ENCODE measurements around the gene SCMH1.
"Not testable (repeated sequence)": the region's sequence is repeated elsewhere in the genome, so short reads cannot be mapped to it uniquely, and the experiment has no call there.

Gene SCMH1

DNA sequence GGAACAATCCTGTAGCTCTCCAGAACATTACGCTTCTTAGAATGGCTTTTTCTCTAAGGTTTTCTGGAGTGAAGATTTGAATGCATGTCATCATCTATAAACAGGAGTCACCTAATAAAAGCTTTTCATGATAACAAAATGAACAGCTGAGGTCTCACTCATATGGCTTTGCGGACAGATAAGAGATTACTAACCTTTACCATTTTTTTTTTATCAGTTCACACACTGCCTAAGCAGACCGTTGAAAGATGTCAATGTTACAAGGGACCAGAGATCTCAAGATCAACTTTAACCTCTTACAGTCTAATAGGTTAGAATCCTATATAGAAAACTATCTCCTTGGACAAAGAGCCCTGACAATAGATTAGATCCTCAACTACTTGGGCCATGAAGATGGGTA, 41.4 kb downstream of the SCMH1 start:
- DNase-seq, result no peak

DNA sequence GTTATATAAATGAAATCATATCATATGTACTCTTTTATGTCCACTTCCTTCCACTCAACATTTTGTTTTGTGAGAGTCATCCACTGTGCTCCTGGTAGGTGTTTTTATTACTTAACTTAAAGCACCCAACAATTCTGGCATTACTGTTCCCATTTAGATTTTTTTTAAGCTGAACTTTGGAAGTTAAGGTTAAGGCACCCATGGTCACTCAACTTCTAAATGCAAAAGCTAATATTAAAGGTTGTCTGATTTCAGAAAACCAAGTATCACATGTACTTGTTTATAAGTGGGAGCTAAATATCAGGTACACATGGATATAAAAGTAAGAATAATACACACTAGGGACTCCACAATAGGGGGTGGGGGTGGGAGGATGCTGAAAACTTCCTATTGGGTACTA, 42.7 kb downstream of the SCMH1 start:
- DNase-seq, result no peak

DNA sequence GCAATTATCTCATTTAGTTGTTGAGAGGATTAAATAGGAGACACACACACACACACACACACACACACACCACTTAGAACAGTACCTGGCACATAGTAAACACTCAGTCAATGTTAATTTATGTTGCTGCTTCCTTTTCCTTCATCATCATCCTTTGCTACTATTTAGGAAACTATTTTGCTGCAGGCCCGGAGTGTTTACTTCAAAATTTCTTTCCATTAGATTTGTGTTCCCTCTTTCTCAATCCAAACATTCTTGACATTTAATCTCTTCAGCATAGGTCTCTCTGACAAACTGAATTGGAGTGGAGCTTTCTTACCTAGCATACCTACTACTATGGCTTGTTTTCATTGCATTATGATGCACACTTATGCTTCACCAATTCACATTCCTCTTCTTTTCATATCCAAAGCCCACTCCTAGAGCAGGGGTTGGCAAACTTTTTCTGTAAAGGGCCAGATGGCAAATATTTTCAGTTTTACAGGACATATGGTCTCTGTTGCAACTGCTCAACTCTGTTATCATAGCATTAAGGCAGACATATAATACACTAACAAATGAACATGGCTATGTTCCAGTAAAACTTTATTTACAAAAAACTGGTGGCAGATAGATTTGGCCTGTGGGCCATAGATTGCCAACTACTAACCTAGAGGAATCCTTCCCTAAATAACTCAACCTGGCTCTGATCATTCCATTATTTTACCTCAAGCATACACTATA, 49.5 kb downstream of the SCMH1 start:
- no peak for DNase-seq

DNA sequence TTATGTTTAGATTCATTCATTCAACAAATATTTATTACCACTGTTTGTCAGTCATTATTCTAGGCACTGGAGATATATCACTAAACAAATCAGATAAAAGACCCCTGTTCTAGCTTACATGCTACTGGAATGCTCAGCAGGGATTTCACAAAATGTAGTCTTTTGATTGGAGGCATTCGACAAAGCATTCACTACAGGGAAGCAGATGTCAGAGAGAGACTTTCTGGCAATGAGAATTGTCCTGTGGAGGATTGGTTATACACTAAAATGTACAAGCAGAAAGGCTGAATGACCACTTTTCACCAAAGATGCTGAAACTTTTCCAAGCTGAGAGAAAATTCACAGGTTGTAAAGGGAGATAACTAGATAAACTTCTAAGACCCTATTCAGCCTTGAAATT, 57.7 kb downstream of the SCMH1 start:
- DNase-seq, result no peak

DNA sequence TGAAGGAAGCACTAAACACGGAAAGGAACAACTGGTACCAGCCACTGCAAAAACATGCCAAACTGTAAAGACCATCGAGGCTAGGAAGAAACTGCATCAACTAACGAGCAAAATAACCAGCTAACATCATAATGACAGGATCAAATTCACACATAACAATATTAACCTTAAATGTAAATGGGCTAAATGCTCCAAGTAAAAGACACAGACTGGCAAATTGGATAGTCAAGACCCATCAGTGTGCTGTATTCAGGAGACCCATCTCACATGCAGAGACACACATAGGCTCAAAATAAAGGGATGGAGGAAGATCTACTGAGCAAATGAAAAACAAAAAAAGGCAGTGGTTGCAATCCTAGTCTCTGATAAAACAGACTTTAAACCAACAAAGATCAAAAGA, 63.9 kb downstream of the SCMH1 start:
- not testable (repeated sequence) for DNase-seq

DNA sequence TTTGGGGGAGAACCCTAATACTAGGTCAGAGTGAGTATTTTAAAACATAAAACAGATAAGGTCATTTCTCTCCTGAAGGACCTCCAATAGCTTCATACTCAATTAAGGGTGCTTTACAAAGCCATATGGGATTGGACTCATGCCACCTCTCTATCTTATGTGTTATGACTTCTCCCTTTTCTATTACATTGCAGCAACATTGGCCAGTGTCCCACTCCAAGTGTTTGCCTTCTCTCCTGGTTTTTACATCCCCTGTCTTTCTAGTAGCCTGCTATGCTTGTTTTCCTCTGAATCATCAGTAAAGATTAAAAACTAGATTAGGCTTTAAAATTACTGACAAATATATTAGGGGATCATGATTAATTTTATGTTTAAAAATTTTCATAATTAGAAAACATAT, 66.6 kb downstream of the SCMH1 start:
- no peak for DNase-seq

DNA sequence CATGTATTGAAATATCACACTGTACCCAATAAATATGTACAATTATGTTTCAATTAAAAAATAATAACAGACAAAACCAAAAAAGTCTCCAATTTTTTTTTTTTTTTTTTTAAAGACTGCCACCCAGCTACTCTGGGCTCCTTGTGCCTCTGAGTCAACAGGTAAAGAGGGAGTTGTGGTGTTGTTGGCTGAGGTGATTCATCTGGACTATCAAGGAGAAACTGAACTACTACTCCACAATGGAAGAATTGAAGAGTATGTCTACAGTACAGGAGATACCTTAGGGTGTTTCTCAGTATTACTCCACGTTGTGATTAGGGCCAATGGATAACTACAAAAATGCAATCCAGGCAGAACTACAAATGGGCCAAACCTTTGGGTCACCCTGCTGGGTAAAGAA, 67.9 kb downstream of the SCMH1 start:
- DNase-seq, result peak; percentile 24

DNA sequence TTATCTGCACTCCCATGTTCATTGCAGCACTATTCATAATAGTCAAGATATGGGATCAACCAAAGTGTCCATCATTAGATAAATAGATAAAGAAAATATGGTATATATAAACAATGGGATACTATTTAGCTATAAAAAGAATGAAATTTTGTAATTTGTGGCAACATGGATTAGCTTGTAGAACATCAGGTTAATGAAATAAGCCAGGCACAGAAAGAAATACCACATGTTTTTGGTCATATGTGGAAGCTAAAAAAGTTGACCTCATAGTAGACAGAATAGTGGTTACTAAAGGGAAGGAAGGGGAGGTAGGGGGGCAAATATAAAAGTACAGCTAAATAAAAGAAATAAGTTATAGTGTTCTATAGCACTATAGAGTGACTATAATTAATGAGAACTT, 68.5 kb downstream of the SCMH1 start:
- no peak for DNase-seq

DNA sequence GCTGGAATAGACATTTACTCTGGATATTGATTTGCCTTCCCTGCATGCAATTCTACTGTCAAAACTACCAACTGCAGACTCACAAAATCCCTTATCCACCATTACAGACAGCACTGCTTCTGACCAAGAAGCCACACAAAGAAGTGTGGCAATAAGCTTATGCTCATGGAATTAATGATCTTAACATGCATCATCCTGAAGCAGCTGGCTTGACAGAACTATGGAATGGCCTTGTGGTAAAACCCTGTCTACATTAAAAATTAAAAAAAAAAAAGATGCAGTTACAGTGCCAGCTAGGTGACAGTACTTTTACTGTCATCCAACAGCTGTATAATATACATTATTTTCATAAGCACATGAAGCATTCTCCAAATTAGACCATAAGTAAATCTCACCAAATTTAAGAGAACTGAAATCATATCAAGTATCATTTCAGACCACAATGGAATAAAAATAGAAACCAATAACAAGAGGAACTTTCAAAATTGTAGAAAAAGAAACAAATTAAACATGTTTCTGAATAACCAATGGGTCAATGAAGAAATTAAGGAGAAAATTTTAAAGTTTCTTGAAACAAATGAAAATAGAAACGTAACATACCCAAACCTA, 70.7 kb downstream of the SCMH1 start:
- DNase-seq, result no peak

DNA sequence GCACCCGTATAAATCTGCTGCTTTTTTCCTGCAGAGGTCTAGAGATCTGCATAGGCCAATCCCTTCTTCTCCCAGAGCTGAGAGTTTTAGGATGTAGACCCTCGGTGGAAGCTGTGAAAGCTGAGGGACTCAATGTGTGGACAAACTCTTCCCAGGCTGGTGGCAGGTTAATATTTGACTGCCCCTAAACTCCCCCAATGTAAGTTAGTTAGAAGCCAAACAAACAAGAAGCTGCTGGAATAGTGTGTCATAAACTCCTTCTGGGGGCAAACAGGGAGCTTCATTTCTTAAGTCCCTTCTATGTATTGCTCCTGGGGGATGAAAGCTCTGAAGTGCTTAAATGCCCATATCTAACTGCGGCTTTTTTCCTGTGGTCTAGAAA, 72.3 kb downstream of the SCMH1 start:
- DNase-seq, result no peak

DNA sequence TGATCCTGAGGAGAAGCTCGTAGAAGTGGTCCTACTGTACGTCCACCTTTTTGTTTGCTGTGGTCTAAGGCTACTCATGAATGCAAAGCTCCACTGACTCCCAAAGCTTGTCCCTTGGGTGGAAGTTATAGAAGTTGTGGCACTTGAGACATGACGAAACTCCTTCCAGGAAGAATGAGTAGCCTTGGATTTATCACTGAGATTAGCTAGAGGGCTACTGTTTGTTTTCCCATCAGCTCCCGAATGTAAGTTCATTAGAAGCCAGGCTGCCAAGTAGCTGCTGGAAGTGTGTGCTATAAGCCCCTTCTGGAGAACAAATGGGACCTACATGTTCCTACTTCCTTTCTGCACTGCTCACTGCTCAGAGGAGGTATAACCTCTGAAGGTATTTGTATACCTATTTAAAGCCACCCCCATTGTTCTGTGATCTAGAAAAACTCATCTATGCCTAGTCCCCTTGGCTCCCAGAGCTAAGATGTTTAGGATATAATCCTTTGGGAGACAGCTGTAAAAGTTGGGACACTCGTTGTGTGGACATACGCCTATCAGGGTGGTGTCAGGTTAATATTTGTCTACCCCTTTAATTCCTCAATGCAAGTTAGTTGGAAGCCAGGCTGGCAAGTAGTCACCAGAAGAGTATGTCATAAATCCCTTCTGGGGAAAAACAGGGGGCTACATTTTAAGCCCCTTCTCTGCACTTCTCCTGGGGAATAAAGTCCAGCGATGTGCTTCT, 72.9 kb downstream of the SCMH1 start:
- no peak for DNase-seq

DNA sequence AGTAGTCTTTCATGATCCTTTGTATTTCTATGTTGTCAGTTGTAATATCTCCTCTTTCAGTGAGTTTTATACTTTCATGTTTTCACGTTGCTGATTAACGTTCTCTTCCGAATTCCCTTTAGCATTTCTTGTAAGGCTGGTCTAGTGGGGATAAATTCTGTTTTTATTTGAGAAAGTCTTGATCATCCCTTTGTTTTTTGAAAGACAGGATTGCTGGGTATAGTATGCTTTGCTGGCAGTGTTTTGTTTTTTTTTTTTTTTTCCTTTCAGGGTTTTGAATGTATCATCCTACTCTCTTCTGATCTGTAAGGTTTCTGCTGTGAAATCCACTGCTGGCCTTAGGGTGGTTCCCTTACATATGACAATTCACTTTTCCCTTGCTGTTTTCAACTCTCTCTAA, 74.4 kb downstream of the SCMH1 start:
- no peak for DNase-seq

DNA sequence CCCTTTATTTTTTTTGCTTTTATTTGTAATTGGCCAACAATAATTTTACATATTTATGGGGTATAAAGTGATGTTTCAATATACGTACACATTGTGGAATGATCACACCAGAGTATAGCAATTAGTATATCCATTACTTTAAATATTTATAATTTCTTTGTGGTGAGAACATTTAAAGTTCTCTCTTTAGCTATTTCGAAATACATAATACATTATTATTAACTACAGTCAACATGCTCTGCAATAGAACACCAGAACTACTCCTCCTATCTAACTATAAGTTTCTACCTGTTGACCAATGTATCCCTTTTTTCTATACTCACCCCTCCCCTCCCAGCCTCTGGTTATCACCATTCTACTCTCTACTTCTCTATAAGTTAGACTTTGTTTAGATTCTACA, 77.4 kb downstream of the SCMH1 start:
- no peak for DNase-seq

DNA sequence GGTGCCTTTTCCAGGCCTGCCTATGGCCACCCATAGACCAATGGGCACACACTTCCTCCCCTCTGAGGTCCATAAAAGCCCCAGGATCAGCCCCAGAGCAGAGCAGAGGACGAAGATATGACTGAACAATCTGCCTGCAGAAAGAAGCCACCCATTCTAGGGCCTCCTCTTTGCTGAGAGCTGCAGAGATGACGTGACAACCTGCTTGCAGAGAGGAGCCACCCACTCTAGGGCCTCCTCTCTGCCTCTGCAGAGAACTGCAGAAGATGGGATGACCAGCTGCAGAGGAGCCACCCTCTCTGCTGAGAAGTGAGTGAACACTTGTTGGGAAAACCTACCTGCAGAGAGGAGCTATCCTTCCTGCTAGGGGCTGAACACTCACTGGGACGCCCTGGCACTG, 79.7 kb downstream of the SCMH1 start:
- DNase-seq, result no peak

DNA sequence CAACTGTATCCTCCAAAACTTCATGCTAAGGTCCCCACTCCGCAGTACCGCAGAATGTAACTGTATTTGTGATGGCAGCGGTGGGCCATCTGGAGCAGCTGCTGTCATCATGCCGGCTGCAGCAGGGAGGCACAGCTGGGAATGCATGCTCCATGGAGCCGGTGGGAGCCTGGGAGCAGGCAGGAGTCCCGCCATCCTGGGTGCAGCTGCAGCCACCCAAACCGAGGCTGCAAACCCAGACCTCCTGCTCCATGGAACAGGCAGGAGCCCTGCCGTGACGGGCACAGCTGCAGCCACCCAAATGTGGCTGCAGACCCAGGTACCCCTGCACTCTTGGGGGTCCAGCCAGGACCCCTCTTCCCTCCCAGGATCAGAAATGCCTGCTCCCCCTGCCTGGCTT, 80.3 kb downstream of the SCMH1 start:
- no peak for DNase-seq

DNA sequence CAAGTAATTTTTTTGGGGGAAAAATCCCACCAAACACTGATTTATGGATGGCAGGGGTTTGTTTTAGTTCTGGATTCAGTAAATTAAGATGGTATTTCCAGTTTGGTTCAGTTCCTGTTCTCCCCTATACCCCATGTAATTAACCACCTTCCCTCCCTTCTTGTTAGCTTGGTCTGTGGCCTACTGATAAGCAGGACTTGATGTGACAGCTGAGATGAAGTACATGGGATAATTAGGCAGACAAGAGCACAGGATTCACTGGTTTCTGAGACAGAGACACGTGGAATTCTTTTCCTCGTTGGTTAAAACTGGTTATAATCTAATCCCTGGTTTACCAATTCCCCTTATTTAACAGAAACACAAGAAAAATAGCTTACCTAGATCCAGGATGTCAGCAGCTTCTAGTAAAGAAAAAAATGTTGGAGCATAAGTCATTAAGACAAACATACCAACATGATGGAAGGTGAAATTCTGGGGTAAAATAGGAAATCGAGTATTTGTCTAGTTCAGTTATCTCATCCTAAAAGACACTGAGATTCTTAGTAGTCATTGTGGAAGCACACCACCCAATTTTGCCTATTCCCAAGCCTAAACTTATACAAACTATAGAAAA, 81.5 kb downstream of the SCMH1 start:
- DNase-seq, result no peak

DNA sequence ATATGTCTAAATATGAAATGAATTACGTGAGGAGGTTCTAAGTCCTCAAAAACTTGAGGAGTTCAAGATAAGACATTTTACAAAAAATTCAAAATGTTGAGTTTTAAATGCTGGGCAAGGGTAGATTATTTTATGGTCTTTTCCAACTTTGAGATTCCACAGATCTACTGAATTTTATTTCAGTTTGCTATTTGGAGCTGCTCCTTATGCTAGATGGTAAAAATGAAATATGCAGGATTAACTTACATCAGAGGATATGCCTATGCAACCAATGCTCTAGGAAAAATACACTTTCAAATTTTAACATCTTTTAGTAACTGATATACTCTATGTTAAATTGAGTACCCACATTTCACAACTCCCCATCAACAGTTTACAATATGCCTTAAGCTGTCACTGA, 83.1 kb downstream of the SCMH1 start:
- no peak for DNase-seq

DNA sequence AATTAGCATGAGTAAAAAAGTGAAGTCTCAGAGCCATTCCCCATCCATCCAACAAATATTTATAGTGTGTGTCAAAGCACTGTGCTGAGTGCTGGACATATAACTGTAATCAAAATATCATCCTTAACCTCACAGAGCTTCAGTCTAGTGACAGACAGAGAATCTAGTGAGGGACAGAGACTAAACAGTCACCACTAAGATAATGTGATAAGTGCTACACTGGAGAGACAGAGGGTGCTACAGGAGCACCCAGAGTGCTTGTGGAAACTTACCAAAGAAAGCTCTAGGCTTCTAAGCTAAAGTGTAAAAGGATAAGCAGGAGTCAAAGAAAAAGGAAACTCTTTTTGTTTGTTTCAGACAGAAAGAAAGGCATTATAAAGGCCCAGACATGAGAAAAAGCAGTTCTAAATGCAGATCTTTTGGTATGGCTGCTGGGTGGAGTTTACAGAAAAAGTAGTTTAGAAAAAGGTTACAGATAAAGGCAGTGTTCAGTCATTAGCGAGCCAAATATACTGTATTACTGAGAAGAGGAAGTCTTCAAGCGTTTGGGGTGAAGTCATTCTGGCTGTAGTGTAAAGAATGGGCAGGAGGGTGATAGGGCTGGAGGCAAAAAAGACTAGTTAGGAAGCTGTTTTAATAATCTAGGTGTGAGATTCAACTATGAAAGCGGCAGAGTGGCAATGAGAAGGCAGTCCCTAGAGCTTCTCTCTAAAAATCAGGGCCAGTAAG, 83.8 kb downstream of the SCMH1 start:
- DNase-seq, result no peak

DNA sequence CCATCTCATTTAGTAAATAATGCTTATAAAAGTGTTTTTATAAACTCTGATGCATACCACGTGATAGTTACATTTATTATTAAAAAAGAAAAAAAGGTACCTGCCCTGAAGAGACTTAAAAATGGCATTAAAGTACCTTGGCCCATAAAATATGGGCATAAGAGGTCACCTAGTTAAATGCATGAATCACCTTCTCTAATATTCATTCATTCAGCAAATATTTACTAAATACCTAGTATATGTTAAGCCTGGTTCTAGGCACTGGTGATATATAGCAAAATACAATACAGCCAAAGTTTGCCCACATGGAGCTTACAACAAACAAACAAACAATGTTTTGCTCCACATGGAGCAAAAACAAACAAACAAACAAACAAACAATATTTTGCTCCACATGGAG, 87.0 kb downstream of the SCMH1 start:
- peak; percentile 10 for DNase-seq

DNA sequence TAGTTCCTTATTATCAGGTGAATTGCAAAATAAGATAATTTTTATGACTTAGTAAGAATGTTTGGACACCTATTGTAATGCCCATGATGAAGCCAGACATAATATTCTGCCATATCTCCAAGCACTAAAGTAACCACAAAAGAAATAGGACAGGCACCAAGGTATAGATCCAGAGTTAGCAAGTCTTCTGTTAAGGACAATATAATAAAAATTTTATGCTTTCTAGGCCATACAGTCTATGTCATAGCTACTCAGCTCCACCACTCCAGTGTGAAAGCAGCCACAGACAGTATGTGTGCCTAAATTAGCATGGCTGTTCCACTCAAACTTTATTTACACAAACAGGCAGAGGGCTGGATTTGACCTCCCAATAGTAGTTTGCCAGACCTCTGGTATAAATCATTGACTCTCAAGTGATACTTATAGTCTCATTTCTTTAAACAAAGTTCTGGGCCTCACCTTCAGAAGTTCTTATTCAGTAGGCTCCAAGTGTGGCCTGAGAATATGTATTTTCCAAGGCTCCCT, 88.3 kb downstream of the SCMH1 start:
- DNase-seq, result peak; percentile 21

DNA sequence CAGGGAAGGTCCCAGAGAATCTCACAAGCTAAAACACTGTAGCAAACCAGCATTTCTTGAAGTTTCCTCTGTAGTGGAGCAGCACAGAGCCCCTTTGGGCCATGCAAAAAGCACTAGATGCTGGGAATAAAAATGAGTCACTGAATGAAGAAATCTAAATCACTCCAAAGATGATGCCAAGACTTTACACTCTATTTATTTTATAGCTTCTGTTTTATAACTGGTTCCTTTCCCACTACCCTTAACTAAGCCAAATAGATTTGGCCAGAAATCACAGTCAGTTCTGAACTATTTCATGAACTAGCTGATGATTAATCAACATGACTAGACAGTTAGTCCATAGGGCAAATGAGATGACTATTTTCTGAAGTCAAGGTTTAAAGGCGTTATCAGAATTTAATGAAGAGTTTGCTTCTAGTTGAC, 89.5 kb downstream of the SCMH1 start:
- no peak for DNase-seq

DNA sequence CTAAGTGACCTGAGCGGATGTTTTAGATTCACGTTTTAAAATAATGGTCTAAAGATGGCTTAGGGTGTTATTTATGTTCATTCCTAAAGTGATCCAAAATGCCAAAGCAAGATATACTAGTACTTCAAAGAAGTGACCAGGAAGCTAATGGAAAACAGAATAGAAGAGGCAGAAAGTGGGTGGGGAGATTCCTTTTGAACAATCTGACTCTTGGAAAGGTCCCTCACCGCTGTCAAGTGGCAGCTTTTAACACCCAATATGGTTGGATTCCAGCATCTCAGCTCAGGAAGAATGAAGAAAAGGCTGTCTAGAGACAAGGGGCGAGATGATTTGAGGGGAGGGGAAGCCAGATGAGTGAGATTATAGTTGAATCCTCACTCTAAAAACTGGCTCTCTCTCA, 90.3 kb downstream of the SCMH1 start:
- no peak for DNase-seq

DNA sequence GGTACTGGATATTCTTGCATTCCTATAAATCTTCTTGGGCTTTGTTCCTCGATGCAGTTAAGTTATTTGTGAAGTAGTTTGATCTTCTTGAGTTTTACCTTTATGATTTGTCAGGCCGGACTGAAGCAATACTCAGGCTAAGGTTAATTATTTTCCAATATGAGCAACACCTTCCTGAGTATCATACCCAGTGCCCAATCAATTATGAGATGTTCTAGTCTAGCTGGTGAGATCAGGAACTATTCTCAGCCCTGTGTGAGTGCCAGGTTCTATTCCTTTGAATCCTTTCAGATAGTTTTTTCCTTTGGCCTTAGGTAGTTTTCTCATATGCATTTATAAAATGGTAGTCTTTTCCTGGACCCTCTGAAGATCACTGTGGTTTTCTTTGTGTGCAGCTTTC, 92.5 kb downstream of the SCMH1 start:
- no peak for DNase-seq
